UCSD-AML1 (cell line): ENCODE data around the gene CDC42BPG.
"Not testable (repeated sequence)": the region's sequence is repeated elsewhere in the genome, so short reads cannot be mapped to it uniquely, and the experiment has no call there.

Experiments used
- DNase-seq: peaks from one replicate; lab custom pipeline; 2025; ENCODE audit not compliant: unreplicated experiment; lab: John Stamatoyannopoulos, UW

The CDC42BPG gene

GRCh38 chr11:64834723-64835615, 9.5 kb downstream of the CDC42BPG start:
- no peak for DNase-seq

- DNase-seq = no peak
These were observed 10.3 kb downstream of the CDC42BPG start for GRCh38 chr11:64834031-64834722.

GRCh38 chr11:64833509-64833908, 10.9 kb downstream of the CDC42BPG start:
- no peak for DNase-seq

GRCh38 chr11:64833198-64833502, 11.3 kb downstream of the CDC42BPG start:
- no peak for DNase-seq

- no peak for DNase-seq
These were observed 11.8 kb downstream of the CDC42BPG start for GRCh38 chr11:64832467-64833197.

DNA sequence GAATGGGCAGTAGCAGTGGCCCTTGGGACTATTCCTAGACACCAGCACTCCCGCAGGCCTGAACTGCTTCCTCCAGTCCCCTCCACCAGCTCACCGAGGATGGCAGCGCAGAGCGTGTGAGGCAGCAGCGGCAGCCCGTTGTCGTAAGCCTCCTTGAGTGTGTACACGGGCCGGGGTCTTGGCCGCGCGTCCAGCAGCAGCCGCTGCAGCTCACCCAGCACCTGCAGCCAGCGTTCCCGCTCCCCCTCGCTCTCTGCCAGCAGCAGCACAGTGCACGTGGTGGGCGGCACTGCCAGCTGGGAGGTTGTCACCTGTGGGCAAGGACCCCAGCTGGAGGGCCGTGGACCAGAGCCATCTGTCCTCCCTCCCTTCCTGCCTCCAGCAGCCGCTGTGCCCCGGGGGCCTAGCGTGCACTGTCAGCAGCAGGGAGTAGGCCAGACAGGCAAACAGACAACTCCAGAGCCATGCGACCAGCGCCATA, 13.0 kb downstream of the CDC42BPG start:
- no peak for DNase-seq

- no peak for DNase-seq
These were observed 14.8 kb downstream of the CDC42BPG start for GRCh38 chr11:64829536-64830251.

GRCh38 chr11:64827451-64827839, 17.0 kb downstream of the CDC42BPG start:
- DNase-seq = no peak

DNA sequence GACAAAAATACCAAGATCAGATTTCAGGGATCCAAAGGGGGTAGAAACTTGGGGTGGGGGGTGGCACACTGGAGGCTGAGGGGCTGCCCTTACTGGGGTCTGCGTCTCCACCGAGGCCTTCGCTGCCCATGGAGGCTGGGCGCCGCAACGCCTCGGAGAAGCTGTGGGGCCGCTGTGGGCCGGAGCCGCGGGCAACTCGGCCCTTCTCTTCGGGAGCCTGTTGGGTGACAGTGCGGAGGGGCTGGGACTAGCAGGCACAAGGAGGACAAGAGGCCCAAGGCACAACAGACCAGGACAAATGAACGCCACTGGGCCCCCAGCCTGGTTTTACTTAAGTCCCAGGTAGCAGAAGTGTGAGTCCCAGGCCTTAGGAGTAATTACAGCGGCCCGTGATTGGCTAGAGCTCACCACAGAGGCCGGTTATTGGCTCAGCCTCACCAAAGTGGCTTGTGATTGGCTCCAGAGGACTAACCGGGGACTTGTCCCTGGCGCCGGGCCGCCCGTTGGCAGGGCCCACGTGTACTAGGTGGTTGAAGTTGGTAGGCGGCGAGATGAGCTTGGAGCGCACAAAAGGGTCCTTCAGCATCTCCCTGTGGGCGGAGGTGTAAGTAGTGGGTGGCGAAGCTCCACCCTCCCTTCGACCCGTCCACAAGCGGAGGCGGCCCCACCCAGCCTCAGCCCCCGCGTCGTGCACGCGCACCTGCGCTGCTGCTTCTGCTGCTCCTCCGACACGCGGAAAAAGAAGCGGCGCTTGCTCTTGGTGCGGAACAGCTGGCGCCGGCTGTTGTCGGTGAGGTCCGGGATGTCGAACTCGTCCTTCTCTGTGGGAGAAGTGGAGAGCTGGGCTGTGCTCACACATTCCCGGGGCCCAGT, 17.6 kb downstream of the CDC42BPG start:
- DNase-seq = no peak

DNA sequence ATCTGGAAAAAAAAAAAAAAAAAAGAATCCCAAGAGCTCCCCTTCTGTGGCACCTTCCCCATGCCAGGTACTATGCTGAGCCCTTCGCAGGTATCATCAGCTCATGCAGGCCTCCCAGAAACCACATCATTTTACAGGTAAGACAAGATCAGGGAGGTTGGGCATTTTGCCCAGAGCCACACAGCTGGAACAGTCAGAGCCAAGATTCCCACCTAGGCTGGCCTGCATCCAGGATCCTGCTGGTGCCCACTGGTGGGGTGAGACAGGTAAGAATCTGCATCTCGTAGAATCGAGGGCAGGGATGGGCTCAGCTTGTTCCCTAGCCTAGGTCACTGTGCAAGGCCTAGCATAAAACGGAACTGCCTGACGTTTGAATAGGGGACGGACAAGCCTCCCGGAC, 18.4 kb downstream of the CDC42BPG start:
- DNase-seq = no peak

GRCh38 chr11:64823568-64824119, 20.8 kb downstream of the CDC42BPG start:
- no peak for DNase-seq

- no peak for DNase-seq
These were observed 27.0 kb downstream of the CDC42BPG start for GRCh38 chr11:64817476-64817875.

GRCh38 chr11:64815433-64815832, 29.0 kb downstream of the CDC42BPG start:
- DNase-seq = not testable (repeated sequence)

- DNase-seq = no peak
These were observed 29.7 kb downstream of the CDC42BPG start for GRCh38 chr11:64814712-64815187.

DNA sequence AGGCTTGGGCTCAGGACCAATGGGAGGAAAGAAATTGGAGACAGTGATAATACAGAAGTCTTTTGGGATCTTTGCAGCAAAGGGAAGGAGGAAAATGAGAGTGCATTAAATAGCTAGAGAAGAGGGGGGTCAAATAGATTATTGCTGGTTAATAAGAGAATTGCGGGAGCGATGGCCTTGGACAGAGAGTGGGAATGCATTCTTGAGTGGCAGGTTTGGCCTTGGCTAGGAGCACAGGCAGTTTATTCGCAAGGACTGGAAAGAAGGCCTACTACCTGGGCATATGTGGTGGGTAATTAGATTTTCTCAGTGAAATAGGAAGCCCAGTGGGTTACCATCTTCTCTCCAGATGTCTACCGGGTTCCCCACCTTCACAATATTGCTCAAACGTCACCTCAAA, 30.6 kb downstream of the CDC42BPG start:
- no peak for DNase-seq

DNA sequence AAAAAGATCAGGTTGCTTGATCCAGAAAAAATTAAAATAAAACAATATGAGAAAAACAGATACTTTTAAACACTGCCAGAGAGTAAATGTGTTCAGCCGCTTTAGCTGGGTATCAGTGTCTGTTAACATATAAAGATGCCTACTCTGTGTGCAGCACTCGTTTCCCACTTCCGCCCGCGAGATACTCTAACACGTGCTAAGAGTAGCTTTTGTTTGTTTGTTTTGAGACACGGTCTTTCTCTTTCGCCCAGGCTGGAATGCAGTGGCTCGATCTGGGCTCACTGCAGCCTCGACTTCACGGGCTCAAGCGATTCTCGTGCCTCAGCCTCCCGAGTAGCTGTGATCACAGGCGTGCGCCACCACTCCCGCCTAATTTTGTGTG, 33.6 kb downstream of the CDC42BPG start:
- DNase-seq = no peak

GRCh38 chr11:64810271-64810890, 34.1 kb downstream of the CDC42BPG start, which contains the start of gene MEN1:
MEN1 (minus strand) TSS chr11:64810551; CDS start chr11:64810109, 442 bp downstream.
- DNase-seq = peak; percentile 96

DNA sequence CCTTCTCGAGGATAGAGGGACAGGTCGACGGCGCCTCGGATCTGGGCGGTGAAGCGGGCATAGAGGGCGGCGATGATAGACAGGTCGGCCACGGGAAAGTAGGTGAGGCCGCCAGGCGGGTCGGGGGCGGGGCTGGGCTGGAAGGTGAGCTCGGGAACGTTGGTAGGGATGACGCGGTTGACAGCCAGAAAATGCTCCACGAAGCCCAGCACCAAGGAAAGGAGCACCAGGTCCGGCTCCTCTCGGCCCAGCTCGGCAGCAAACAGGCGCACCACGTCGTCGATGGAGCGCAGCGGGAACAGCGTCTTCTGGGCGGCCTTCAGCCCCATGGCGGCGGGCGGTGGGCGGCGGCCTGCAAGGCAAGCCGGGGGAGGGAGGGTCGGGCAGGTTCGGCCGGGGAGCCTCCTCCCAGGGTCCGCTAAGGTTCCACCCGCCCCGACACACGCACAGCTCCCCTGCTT, 34.6 kb downstream of the CDC42BPG start:
- no peak for DNase-seq

- DNase-seq = no peak
These were observed 39.0 kb downstream of the CDC42BPG start for GRCh38 chr11:64805481-64805880.
